Limb (tissue), 2 donors: ENCODE measurements around the gene ENTPD8.

Source experiments
- DNase-seq, 2 donors: peaks; one replicate each; pipeline ENCODE4 v3.0.0-alpha.2; 2016; ENCODE audit errors: extremely low spot score in 2 of 2

ENTPD8 gene

DNA sequence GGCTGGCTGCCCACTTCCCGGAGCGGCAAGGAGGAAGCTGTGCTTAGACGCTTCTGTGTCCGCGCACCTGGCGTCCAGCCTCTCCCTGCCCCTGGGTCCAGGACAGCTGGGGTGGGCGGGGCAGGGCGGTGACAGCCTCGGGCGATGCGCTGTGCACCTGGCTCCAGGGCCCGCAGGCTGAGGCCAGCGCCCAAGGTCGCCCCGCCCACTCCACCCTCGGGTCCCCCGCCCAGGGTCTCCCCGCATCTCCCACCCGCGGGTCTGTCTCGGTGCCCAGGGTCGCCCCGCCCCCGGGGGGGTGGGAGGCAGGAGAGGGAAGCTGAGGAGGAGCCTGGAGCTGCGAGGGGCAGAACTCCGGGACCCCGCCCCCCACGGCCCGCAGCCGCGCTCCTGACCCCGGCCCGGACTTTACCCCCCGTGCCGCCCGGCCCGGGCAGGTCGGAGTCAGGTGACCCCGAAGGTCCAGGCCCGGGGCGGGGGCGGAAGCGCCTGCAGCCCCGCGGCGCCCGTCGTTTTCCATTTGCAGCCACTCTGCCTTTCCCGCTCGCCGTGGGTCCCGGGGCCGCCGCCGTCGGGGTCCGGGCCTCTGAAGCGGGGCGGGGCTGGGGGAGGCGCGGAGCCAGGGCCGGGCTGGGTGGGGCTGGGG is at the start of gene ENTPD8:
ENTPD8 (minus strand) TSS at position 69 of the 646 bp plus-strand sequence. CDS start 3,072 bp downstream, outside the sequence.
- DNase-seq, result peak in 1 of 2 donors; percentile 74

GRCh38 chr9:137490532-137491186 is 49.5 kb upstream of the ENTPD8 start:
- no peak for DNase-seq

- DNase-seq, result no peak
Measured at GRCh38 chr9:137488906-137489305, 47.7 kb upstream of the ENTPD8 start.

DNA sequence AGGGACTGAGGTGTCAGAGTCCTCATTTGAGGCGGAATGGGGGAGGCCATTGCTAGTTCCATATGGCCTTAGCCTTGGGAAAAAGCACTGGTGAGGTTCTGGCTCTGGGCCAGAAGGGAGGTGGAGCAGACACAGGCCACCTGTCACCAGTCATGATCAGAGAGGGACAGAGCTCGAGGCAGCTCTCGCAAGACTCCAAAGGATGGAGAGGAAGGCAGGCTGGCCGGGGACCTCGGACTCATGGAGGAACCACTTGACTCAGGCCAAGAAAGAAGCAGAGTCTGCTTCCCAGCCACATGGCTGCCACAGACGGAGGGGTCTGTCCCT is 47.1 kb upstream of the ENTPD8 start:
- DNase-seq, result peak in 1 of 2 donors; percentile 36

DNA sequence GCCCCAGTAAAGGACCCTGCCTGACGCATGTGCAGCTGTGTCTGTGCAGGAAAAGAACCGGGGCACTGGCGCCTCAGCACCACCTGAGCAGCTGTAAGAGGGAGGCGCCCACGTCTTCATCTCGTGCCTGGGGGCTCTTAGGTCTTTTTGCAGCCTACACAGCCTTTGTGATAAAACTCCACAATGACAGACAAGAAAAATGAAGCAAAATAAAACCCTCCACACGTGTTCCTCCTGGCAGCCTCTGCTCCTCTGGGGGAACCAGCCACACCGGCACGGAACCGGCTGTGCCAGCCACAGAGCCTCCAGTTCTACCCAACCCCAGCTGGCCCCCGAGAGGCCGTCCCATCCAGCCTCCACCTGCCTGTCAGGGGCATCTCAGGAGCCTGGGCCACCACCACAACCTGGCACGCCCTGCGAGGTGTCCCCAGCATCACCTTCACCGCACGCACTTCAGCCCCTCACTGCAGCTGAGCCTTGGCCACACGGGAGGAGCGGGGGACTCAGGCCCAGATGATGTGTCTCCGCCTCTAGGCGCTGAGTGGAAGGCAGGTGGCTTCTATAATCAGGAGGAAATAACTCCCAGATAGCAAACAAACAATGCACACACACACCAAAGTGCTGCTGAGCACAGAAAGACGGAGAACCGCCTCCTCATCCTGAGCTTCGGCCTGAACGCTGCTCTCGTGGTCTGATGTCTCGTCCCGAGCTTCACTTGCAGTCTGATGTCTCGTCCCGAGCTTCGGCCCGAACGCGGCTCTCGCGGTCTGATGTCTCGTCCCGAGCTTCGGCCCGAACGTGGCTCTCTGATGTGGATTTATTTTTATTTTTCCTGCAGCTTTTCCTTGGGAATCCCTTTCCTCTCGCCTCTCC is 46.5 kb upstream of the ENTPD8 start:
- peak in 1 of 2 donors; percentile 31 for DNase-seq

- no peak for DNase-seq
Measured at GRCh38 chr9:137486545-137487453, 45.6 kb upstream of the ENTPD8 start.

GRCh38 chr9:137486141-137486490 is 45.0 kb upstream of the ENTPD8 start:
- DNase-seq, result no peak

- peak in 1 of 2 donors; percentile 20 for DNase-seq
Measured at GRCh38 chr9:137485343-137486140, 44.4 kb upstream of the ENTPD8 start.

DNA sequence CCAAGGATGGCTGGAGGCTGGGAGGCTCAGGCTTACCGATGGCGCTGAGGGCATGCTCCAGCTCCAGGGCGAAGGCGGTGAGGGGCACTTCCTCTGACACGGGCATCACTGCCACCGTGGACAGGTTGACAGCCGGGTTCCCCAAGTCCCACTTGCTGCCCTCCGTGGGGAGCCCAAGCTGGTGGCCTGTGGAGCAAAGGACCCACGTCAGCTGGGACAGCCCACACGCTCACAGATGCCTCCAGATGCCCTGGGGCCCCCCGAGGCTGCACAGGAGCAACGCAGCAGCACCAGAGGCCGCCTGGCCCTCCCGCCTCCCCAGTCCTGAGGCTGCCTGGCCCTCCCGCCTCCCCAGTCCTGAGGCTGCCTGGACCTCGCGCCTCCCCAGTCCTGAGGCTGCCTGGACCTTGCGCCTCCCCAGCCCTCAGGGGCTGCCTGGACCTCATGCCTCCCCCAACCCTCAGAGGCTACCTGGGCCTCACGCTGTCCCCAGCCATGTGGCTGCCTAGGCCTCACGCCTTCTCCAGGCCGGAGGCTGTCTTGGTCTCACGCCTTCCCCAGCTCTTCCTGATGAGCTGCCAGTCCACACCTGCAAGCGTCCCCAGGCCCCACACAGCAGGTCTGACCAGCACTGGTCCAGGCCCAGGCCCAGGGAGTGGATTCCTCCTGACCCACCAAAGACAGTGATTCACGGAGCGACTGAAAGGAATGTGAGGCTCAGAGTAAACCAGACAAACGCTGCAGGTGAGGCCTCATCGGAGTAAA is 43.6 kb upstream of the ENTPD8 start:
- no peak for DNase-seq

DNA sequence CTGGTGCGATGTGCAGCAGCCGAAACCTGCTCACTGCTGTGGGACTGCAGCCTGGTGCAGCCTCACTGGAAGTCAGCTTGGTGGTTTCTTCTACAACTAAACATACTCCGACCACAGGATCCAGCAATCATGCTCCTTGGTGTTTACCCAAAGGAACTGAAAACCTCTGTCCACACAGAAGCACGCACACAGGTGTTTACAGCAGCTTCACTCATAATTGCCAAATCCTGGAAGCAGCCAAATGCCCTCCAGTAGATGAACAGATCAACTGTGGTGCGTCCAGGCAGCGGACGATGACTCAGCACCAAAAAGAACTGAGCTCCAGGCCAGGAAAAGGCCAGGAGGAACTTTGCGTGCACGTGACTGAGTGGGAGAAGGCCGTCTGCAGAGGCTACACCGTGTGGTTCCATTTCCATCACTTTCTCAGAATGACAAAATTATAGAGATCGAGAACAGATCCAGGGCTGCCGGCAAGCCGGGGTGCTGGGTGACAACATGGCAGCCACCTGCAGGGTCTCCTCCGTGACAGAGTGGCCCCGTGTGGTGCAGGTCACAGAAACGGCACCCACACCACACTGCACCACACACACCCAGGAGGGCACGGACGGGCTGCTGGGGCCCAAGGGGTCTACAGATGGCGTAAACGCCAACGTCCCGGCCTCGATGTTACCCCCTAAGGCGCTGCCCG is 41.1 kb upstream of the ENTPD8 start:
- DNase-seq, result no peak

DNA sequence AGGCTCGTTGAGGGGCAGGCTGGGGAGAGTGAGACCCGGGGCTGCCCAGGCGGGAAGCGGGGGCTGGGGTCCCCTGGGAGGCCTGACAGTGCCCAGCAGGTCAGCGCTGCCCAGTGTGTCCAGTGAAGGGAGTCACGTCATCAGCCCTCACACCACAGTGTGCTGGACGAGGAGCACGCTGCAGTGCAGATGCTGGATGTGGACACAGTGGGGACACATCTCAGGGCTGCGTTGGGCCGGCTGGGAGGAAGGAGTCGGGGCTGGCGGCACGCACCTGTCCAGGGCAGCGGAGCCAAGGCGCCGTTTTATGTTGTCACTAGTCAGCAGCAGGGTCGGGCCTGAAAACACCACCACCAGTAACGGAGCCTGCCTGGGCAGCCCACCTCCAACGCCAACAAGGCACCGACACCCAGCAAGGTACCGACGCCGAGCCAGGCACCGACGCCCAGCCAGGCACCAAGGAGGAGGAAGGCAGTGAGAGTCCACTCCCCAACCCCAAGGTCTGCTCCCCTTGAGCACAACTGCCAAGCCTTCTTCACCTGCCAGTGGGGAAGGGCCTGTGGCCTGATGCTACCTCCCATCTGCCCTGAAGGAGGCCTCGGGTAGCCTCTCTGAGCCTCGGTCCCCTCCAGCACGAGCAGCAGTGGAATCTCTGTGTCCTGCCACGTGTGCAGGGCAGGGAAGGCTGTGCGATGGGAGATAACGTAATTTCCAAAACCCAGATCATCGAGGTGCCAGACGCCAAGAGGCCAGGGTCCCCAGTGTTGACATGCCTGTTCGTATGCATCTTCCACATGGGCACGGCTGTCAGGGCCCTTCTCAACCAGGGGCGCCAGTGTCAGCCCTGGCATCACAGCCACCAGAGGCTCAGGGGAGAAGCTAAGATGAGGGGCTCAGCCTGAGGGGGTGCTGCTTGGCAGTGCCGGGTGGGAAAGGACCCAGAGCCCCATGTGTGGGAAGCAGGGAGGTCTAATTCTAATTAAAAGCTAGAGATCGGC is 39.8 kb upstream of the ENTPD8 start:
- DNase-seq, result no peak

GRCh38 chr9:137479892-137480685 is 38.9 kb upstream of the ENTPD8 start:
- DNase-seq, result no peak

- peak; percentile 50 to 61 for DNase-seq
Measured at GRCh38 chr9:137478962-137479861, 38.1 kb upstream of the ENTPD8 start.

- DNase-seq, result no peak
Measured at GRCh38 chr9:137478613-137478961, 37.4 kb upstream of the ENTPD8 start.

- DNase-seq, result peak in 1 of 2 donors; percentile 25
Measured at GRCh38 chr9:137477778-137478612, 36.8 kb upstream of the ENTPD8 start.
